ENCODE measurements around the gene SLC46A3.
"Not testable (repeated sequence)": the region's sequence is repeated elsewhere in the genome, so short reads cannot be mapped to it uniquely, and the experiment has no call there.

Gene SLC46A3

DNA sequence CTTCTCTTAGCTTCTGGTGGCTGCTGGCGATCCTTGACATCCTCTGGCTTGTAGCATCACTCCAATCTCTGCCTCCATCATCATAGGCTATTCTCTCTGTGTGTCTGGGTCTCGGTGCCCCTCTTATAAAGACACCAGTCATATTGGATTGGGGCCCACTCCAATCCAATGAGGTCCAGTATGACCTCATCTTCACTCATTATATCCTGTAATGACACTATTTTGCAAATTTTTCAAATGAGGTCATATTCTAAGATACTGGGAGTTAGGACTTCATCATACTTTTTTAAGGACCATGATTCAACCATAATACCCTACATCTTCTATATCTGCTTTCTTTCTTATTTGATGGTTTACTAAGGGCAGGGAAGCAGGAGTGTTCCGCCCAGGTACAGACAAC lies 12.0 kb upstream of the SLC46A3 start:
- no peak for DNase-seq (ENCODE audit: low spot score)

DNA sequence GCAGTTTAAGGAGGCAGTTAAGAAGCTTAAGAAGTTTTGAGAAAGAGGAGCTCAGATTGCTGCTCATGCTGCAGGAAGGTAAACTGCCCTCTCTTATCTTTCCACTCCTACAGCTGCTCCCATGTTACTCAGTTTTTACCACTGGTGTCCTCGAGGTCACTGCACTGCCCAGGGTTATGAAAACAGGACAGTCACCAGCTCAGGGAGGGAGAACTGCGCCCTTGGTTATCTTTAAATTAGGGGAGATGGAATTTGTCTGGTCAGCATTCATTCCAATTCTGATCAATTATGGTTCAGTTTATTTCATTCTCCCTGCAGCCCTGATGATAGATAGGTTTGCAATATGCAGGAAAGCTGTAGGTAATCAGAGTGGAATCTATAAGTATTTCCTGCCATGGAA lies 10.8 kb upstream of the SLC46A3 start:
- no peak for DNase-seq (ENCODE audit: low spot score)

DNA sequence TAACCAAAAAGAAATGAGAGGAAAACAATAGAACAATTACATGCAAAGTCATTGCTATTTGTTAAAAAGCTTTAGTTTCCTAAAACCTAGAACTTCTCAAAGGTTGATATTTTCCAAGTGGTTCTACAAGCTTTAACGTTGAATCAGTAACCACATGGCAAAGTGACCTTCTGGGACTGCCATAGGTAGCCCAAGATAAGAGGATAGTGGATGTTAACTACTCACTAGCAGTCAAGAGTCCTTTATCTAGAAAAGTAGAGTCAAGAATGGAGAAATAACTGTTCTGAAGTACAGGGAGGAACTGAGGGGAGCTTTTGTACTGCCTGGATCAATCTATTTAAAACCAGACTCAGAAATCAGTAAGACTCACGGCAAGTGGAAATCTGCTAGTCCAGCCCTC lies 9.9 kb upstream of the SLC46A3 start:
- DNase-seq (ENCODE audit: low spot score): no peak

DNA sequence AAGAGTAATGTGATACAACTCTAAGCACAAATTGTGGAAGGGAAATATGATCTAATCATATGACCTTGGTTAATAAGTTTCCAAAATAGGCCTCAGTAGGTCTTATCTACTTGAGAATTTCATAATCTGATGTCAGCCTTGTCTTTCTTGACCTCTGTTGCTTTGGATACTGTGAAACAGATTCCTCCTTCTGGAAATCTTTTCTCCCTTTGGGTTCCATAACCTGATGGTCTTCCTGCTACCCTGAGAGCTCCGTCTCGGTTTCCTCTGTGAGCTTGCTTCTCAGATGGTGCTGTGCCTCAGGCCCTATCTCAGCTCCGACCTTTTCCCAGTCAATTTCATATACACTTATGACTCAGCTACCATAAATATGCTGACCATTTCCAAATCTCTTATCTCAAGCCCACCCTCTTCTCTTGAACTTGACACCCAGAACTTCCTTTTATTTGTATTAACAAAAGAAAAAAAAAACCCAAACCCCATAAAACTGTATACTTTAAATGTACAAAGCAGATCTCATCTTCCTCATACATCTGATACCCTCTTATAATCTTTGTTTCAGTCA lies 6.4 kb upstream of the SLC46A3 start:
- DNase-seq (ENCODE audit: low spot score): no peak

DNA sequence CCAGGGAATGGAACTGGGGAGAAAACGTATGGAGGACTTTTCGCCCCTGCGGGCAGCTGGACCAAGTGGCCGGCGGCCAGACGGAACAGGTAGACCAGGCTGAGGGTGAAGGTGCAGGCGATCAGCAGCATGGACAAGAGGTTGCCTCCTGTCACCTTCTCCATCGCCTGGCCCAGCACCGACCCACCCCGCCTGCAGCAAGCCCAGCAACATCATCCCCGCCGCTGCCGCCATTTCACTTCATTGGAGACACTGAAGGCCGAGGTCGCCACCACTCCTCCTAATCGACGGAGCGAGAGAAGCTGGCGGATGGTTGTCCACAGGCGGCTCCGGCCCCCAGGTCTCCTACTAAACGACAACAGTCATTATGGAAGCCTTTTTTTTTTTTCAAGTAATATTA lies 5.0 kb upstream of the SLC46A3 start:
- DNase-seq (ENCODE audit: low spot score): no peak

DNA sequence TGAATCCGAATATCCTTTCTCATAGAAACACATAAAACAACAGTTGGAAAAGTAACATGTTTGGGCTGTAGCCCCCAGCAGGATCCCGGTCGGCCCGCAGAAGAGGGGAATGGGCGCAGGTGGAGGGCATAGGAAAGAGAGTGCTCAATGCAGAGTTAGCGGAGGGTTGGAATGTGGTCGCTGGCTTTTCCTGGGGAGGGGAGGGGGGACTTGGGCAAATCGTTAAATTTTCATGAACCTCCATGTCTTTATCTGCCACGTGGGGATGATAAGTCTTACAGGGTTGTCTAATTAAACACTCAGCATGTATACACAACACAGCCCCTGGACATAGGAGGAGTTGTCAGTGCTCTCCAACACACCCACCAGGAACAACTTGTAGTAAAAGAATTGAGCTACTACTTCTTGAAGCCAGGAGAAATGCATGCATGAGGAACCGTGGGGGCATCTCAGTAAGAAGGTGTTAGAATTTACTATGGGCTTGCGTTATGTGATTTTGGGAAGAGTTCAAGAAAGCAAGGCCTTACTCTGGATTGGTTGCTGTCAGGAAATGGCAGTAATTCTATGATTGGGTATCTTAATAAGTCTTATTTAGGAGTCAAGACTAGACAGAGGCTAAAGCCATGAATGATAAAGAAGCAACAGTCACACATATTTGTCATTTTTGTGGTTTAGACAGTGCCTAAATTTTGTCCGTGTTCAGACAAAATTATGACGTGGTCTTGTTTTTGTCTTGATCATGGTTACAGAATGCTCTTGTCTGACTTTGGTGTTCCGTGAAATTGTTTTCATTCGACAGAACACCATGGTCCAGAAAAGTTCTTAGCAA lies 671 bp upstream of the SLC46A3 start:
- peak; percentile 54 for DNase-seq (ENCODE audit: low spot score)

DNA sequence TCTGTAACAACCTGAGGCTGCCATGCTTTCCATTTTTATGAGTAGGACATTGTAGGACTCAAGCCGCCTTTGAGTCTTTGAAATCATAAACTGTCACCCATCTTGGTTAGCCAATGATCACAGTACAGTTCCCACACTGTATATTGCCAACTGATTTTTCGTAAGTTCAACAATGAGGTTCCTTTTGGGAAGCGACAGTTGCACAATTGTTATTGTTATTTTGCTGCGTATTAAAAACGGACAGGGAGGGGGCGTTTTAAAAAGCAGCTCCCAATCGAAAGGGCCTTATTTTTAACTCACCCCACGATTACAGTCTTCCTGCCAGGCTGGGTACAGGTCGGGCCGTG lies 601 bp downstream of the SLC46A3 start:
- peak; percentile 6 for DNase-seq (ENCODE audit: low spot score)

DNA sequence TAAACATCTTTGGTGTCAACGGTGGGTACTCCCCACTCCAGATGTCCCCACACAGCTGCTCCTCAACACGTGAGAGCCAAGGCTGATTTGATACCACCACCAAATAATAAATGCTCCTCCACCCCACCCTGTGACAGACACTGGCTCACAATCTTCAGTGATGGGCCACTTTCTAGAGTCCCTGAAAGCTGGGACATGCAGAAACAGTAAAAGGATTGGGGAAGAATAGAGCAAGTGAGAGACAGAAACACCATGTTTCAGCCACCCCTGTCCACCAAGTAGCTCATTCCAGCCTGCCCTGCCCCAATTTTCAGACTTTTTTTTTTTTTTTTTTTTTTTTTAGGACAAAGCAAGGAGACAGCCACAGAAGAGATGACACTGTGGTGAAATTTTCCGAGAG lies 1.6 kb downstream of the SLC46A3 start:
- no peak for DNase-seq (ENCODE audit: low spot score)

DNA sequence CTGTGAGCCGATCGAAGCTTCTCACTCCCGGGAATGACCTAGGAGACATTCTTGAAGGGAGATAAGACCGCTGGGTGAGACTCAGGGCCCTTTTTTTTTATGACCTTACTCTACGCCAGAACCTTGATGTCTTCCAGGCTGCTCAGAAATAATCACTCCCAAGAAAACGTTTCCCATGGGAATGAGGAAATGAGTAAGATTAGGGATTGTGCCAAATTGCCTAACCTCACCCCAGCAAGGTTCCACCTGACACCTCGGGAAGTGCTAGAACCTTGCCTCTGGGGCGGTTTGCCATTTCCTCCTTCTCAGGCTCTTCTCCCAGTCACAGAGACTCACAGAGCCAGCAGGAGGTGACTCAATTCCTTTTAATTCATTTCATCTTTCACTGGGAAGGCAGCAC lies 2.3 kb downstream of the SLC46A3 start:
- DNase-seq (ENCODE audit: low spot score): peak; percentile 17

DNA sequence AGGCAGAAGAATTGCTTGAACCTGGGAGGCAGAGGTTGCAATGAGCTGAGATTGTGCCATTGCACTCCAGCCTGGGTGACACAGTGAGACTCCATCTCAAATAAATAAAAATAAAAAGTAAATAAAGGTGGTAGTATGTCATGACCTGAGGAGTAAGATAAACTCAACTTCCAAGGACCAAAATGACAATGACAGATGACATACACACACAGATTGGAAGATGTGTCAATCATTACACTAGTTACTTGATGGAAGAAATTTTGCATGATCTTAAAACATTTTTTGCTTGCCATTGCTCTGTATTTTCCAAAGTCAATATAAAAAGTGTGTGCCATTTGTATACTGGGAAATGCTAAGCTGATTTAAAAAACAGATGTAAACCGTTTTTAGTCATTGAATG lies 4.1 kb downstream of the SLC46A3 start:
- DNase-seq (ENCODE audit: low spot score): no peak

DNA sequence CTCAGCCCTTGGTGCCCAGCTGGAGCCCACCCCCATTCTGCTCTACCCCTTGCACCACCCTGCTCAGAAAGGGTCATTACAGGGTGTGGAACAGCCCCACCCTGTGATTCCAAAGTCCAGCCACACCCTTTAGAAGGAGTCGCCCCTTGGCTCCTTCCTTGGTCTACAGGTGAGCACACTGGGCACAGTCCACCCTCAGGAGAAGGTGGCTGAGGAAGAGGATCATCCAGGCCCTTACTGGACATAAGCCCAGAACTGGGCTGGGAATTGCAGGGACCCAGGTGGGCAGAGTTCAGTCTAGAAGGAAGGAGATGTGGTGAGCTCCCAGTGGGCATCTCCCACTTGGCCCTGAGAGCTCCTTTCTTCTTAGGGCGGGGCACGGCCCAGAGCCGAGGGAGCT lies 8.6 kb downstream of the SLC46A3 start:
- no peak for DNase-seq (ENCODE audit: low spot score)

DNA sequence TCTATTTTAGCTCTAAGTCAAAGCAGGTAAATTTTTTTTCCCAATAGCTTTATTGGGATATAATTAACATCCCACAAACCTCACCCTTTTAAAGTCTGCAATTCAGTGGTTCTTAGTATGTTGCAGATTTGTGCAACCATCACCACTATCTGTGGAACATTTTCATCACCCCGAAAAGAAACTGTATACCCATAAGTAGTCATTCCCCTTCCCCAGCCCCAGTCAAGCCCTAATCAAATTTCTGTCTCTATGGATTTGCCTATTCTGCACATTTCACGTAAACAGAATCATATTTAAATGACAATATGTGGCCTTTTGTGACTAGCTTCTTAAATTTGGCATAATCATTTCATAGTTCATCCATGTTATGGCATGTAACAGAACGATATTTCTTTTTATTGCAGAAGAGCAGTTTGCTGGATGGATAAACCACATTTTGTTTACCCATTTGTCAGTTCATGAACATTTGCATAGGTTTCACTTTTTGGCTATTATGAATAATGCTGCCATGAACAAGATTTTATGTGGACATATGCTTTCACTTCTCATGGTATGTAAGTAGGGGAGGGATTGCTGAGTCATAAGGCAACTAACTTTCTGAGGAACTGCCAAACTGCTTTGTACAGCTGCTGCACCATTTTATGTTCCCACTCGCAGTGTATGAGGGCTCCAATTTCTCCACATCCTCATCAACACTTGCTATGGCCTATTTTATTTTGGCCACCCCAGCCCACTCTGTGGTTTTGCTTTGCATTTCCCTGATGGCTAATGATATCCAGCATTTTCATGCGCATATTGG lies 10.9 kb downstream of the SLC46A3 start:
- DNase-seq (ENCODE audit: low spot score): peak; percentile 21

DNA sequence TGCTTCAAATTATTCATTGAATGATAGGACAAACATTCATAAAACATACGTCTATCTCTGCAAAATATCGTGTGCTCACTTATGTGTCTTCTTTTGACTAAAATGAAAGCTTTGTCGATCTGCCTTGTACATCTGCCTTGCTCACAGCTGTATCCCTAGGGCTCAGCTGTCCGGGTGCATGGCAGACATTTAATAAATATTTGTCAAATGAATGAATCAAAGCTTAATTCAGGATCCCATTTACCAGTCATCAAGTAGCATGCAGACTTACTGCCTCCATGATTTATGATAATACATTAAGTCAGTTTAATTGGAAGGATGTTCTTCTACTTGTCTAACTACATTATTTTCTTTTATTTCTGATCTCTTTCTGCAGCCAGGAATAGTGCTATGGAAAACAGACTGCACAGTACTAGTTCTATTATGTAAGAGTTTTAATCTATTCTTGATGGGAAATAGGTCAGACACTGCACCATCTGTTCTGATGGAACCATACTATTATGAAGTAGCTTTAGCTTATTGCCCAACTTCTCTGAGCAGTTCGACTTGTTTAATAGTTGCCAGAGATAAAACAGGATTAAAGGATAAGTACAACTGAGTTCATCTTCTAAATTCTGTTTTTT lies 13.2 kb downstream of the SLC46A3 start:
- DNase-seq (ENCODE audit: low spot score): no peak

DNA sequence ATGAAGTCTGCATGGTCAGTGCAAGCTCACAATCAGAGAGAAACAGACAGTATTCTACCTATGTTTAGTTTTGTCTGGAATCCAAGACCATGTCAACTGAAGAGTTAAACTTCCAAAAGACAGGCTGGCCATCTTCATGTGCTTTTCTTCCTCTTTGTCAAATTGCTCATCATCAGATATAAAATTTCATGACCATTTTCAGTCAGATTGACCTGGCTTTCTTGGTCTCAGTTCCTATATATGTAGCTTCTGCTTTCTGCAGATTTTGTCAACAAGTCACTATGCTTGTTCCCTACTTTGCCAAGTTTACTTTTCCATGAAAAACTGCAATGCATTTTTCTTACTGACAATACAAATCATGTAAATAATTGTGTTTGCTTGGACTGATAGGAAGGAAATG lies 13.9 kb downstream of the SLC46A3 start:
- DNase-seq (ENCODE audit: low spot score): no peak

DNA sequence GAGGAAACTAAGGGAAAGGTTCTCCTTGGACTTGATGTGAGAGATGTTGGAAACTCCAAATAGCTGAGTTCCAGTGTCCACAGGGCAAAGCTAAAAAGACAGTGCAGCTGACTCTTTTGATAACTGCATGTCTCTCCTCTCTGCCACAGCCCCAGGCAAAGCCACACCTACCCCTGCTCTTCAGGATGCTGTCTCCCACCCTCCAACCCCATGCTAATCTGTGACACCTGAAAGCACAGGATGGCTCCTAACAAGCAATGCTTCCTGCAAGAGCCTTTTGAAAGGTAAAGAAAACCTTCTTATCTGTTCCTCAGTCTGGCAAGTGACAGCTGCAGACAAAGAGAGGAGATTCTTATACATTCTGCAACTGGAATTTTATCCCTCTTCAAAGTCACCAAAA lies 14.5 kb downstream of the SLC46A3 start:
- DNase-seq (ENCODE audit: low spot score): no peak

DNA sequence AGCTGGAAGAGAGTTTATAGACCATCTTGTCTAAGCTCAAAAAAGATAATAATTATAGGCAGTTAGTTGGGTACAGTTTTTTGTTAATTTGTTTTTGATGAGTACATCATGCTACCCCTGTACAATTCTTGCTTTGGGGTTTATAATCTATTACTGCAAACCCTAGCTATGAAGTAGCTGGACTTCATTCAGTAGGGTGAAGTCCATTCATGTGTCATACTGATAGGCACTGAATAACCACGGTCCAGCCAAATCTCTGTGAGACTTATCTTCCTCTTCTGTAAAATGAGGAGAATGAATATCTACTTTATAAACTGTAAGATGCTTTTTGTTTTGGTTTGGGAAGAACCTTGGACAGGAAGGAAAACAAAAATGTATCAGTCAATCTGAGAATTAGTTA lies 19.5 kb downstream of the SLC46A3 start:
- DNase-seq (ENCODE audit: low spot score): no peak

DNA sequence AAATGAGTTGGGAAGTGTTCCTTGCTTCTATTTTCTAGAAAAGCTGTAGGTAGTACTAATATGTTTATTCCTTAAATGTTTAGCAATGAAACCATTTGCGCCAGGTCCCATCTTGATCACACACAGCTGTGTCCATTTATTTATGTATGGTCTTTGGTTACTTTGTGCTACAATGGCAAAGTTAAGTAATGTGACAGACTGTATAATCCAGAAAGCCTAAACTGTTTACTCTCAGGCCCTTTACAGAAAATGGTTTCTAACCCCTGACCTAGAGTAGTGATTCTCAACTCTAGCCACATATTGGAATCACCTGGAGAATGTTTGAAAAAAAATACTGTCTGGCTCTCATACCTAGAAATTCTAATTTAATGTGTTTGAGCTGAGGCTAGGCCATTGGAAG lies 21.3 kb downstream of the SLC46A3 start:
- DNase-seq (ENCODE audit: low spot score): no peak

DNA sequence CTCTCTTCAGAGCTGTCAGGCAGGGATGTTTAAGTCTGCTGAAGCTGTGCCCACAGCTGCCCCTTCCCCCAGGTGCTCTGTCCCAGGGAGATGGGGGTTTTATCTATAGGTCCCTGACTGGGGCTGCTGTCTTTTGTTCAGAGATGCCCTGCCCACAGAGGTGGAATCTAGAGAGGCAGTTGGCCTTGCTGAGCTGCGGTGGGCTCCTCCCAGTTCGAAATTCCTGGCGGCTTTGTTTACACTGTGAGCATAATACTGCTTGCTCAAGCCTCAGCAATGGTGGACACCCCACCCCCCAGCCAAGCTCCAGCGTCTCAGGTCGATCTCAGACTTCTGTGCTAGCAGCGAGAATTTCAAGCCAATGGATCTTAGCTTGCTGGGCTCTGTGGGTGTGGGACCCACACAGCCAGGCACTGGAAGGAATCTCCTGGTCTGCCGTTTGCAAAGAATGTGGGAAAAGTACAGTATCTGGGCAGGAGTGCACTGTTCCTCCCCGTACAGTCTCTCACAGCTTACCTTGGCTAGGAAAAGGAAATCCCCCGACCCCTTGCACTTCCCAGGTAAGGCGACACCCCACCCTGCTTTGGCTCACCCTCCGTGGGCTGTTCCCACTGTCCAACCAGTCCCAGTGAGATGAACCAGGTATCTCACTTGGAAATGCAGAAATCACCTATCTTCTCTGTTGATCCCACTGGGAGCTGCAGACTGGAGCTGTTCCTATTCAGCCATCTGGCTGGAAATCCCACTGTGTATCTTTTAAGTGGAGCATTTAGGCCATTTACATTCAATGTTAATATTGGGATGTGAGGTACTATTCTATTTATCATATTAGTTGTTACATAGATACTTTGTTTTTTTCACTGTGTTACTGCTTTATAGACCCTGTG lies 24.9 kb downstream of the SLC46A3 start:
- DNase-seq (ENCODE audit: low spot score): peak; percentile 53

DNA sequence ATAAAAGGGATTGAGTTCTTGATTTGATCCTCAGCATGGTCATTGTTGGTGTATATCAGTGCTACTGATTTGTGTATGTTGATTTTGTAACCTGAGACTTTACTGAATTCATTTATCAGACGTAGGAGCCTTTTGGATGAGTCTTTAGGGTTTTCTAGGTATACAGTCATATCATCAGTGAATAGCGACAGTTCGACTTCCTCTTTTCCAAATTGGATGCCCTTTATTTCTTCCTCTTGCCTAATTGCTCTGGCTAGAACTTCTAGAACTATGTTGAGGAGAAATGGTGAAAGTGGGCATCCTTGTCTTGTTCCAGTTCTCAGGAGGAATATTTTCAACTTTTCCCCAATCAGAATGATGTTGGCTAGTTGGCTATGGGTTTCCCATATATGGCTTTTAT lies 32.9 kb downstream of the SLC46A3 start:
- DNase-seq (ENCODE audit: low spot score): no peak

DNA sequence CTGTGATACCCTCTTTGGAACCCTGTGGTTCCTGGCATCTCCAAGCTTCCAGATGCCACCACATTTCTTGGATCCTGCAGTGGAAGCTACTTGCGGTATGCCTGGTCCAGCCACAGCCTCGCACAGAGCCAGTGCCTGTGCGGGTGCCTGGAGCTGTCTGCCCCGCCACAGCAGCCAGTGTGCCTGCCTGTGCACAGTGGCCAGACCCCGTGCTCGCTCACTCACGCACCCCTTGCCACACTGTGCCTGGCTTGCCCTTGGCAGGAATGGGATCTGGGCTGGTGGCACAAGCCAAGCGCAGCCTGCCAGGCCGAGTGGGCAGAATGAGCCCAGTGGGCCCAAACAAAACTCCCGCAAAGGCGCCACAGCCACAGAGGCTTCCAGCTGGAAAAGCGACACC lies 33.7 kb downstream of the SLC46A3 start:
- no peak for DNase-seq (ENCODE audit: low spot score)

DNA sequence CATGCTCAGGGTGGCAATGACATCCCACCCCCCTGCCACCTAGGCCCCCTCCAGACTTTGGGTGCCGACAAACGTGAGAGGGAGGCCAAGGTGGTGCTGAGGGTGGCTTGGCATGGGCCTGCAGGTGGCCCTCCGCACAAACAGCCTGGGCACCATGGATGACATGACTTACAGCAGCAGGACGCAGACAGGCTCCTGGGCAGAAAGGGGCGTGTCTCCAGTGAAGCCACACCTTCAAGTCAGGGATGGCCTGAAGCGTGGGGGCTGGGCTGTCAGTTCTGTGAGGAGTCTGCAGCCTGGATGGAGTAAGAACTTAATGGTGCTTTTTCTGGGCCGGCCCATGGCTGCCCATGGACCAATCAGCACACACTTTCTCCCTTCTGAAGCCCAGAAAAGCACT lies 34.5 kb downstream of the SLC46A3 start:
- no peak for DNase-seq (ENCODE audit: low spot score)

DNA sequence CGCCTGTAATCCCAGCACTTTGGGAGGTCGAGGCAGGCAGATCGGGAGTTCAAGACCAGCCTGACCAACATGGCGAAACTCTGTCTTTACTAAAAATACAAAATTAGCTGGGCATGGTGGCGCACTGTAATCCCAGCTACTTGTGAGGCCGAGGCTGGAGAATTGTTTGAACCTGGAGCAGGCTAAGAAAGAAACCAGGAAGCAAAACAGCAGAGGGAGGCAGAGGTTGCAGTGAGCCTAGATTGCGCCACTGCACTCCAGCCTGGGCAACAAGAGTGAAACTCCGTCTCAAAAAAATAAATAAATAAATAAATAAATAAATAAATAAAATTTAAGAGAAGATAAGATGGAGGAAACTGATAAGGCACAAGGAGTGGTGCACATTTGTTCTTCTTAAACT lies 35.6 kb downstream of the SLC46A3 start:
- not testable (repeated sequence) for DNase-seq (ENCODE audit: low spot score)

Measured in AG08396 (cell line).